DND-41 (cell line): Measurements from ENCODE around the gene TSPOAP1.

ENCODE experiments used
- EZH2 ChIP-seq: IDR thresholded peaks from 3 replicates; pipeline ENCODE4 v1.6.1; 2012; ENCODE audit warnings: borderline replicate concordance, low read depth, mild to moderate bottlenecking, moderate library complexity, low read length, inconsistent platforms; ENCODE audit not compliant: severe bottlenecking
- TF ChIP-seq, protein P1 (sequence below): IDR thresholded peaks from 2 replicates; pipeline ENCODE4 v1.5.1; 2012; ENCODE audit warnings: borderline replicate concordance, low read length, moderate library complexity, mild to moderate bottlenecking; ENCODE audit not compliant: poor library complexity, severe bottlenecking; ENCODE audit errors: extremely low read depth

DNA sequence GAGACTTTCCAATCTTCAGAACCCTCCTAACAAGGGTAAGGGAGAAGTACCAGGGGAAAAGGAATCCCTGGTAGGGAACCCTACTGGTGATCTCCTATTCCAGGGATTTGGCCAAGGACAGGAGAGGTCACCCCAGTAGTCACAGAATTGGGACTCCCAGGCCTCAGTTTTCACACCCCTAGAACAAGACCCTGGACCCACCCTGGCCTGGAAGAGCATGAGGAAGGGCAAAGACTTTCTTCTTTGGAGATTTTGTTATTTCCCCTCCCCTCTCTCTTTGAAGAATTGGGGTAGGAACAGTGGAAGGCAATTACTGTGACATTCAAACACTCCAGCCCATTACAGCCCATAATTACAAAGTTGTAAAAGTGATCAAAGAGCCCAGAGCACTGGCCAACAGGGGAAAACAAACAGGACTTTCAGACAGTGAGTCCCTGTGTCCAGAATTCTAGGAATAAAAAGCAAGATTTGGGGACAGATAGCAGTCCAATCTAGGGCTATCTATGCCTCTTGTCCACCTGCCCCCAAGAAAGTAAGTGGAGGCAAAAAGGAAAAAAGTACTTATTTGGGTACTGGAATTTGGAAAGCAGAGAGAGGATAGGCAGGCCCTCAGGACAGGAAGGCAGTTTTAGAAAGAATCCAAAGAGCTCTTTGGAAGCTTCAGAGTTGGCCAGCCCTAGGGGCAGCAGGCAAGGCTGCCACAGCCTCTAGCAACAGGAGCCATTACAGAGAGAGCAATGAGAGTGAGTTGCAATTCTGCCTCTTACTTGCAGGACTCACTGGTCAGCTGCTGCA lies 36.8 kb upstream of the TSPOAP1 start:
- no peak for TF ChIP-seq EZH2
- TF ChIP-seq, protein P1, sequence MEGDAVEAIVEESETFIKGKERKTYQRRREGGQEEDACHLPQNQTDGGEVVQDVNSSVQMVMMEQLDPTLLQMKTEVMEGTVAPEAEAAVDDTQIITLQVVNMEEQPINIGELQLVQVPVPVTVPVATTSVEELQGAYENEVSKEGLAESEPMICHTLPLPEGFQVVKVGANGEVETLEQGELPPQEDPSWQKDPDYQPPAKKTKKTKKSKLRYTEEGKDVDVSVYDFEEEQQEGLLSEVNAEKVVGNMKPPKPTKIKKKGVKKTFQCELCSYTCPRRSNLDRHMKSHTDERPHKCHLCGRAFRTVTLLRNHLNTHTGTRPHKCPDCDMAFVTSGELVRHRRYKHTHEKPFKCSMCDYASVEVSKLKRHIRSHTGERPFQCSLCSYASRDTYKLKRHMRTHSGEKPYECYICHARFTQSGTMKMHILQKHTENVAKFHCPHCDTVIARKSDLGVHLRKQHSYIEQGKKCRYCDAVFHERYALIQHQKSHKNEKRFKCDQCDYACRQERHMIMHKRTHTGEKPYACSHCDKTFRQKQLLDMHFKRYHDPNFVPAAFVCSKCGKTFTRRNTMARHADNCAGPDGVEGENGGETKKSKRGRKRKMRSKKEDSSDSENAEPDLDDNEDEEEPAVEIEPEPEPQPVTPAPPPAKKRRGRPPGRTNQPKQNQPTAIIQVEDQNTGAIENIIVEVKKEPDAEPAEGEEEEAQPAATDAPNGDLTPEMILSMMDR: no peak
